Panc1 (cell line): ENCODE measurements around the gene SLC9A9. TPM values are rescaled to one million over a fixed set of nuclear protein-coding genes. Genes with fewer than 3 reads are reported as not detected.

Source experiments
- ATAC-seq: fragments of 200-7000 bp; cut with Tn5 transposase; 2 replicates; pipeline ENCODE4 v1.9.1; 2020; ENCODE audit warnings: mild to moderate bottlenecking, moderate library complexity
- BruUV-seq: library from RNA; stranded (reverse); fragments of 400-500 nt; replicated peaks from 2 replicates; lab custom pipeline; 2021; lab: Mats Ljungman, UMichigan
- CTCF ChIA-PET: fragments of 300-600 bp; sonication (Branson Sonifier 250); formaldehyde crosslinking; loops from one replicate; lab custom pipeline; 2022; ENCODE audit warnings: antibody characterized with exemption; lab: Charles Lee
- POLR2A ChIA-PET: fragments of 300-600 bp; sonication (Branson Sonifier 250); formaldehyde crosslinking; loops from one replicate; lab custom pipeline; 2022; ENCODE audit warnings: antibody characterized with exemption; lab: Charles Lee
- DNase-seq: peaks from one replicate; pipeline ENCODE4 v3.0.0-alpha.2; 2010; ENCODE audit warnings: low read depth, low spot score
- H3K27ac ChIP-seq: 2 replicates; pipeline ENCODE4 v1.5.1; 2011; ENCODE audit warnings: mild to moderate bottlenecking, low read length, inconsistent platforms
- H3K27me3 ChIP-seq: fragments of 200-500 bp; sonication (Bioruptor generic); 2 replicates; pipeline ENCODE4 v1.6.0; 2014; ENCODE audit warnings: low read length, inconsistent platforms; ENCODE audit not compliant: control insufficient read depth, insufficient read depth
- H3K36me3 ChIP-seq: fragments of 200-500 bp; sonication (Bioruptor generic); 2 replicates; pipeline ENCODE4 v1.5.1; 2014; ENCODE audit warnings: inconsistent platforms, mild to moderate bottlenecking, low read length, moderate library complexity; ENCODE audit not compliant: control insufficient read depth, insufficient read depth
- H3K4me1 ChIP-seq: 2 replicates; pipeline ENCODE4 v1.5.1; 2011; ENCODE audit warnings: inconsistent platforms, mild to moderate bottlenecking, low read length, moderate library complexity; ENCODE audit not compliant: control insufficient read depth, insufficient read depth
- H3K4me3 ChIP-seq, 2 experiments: 2 replicates each; pipeline ENCODE4 v1.5.1; 2011 to 2012; ENCODE audit warnings: low read depth in 2 of 2, low read length in 2 of 2, mild to moderate bottlenecking in 2 of 2, inconsistent platforms in 1 of 2, moderate library complexity in 1 of 2
- H3K9me3 ChIP-seq: fragments of 200-500 bp; sonication (Bioruptor generic); 2 replicates; pipeline ENCODE4 v1.5.1; 2014; ENCODE audit warnings: low read depth, mild to moderate bottlenecking, inconsistent platforms, low read length, moderate library complexity; ENCODE audit not compliant: control insufficient read depth, insufficient read depth
- POLR2AphosphoS5 ChIP-seq: IDR thresholded peaks from 2 replicates; pipeline ENCODE4 v1.6.1; 2012; ENCODE audit warnings: mild to moderate bottlenecking, low read depth, low read length, moderate library complexity
- REST ChIP-seq, 2 experiments: IDR thresholded peaks; 2 replicates each; pipeline ENCODE4 v1.6.1; 2011 to 2012; ENCODE audit warnings: low read depth in 2 of 2, control low read depth in 1 of 2, low read length in 1 of 2, mild to moderate bottlenecking in 1 of 2, moderate library complexity in 1 of 2; ENCODE audit not compliant: insufficient read depth in 1 of 2
- SIN3A ChIP-seq: IDR thresholded peaks from 2 replicates; pipeline ENCODE4 v1.6.1; 2012; ENCODE audit warnings: low read depth, mild to moderate bottlenecking, low read length, moderate library complexity, borderline replicate concordance; ENCODE audit not compliant: insufficient read depth
- TCF7L2 ChIP-seq: IDR thresholded peaks from 2 replicates; pipeline ENCODE4 v1.6.1; 2011; ENCODE audit warnings: mild to moderate bottlenecking, low read depth, low read length, inconsistent platforms
- in situ Hi-C: cut with HindIII; loops from 2 replicates; pipeline ENCODE4 v1.10.0; 2016; ENCODE audit warnings: low sequenced_read_pairs, low pct_unique_long_range_greater_than_20kb
- intact Hi-C: fragments of 100-400 bp; cut with micrococcal nuclease; formaldehyde crosslinking; loops from one replicate; pipeline ENCODE4 v1.10.0; 2022; ENCODE audit not compliant: unreplicated experiment
- total RNA-seq: library from RNA; stranded (reverse); gene quantifications from one replicate; pipeline ENCODE4 v1.2.1, GENCODE V29; 2021; ENCODE audit not compliant: unreplicated experiment
- TF ChIP-seq, protein P1 (sequence below): fragments of 450-650 bp; IDR thresholded peaks from 2 replicates; pipeline ENCODE4 v1.5.1; 2017; ENCODE audit warnings: mild to moderate bottlenecking

SLC9A9 gene
- total RNA-seq, 1 experiment from 2014 or later = not detected

- CTCF ChIA-PET = no interaction called here
Observed at GRCh38 chr3:143753006-143753405, 95.3 kb downstream of the SLC9A9 start.

GRCh38 chr3:143751643-143752178, 96.6 kb downstream of the SLC9A9 start:
- ChIA-PET CTCF (no interaction called here), POLR2A (no interaction called here)
- ATAC-seq (no peak), DNase-seq (no peak)
- in situ Hi-C loops = no loop called here
- no peaks in the 10 kb centered on the region for H3K9me3 ChIP-seq
- H3K4me1 ChIP-seq = no peaks in the 10 kb centered on the region
- H3K27ac ChIP-seq = no peak overlapping the region
- BruUV-seq = no TSS peak
- intact Hi-C loops = no loop called here
- TF ChIP-seq, protein P1, sequence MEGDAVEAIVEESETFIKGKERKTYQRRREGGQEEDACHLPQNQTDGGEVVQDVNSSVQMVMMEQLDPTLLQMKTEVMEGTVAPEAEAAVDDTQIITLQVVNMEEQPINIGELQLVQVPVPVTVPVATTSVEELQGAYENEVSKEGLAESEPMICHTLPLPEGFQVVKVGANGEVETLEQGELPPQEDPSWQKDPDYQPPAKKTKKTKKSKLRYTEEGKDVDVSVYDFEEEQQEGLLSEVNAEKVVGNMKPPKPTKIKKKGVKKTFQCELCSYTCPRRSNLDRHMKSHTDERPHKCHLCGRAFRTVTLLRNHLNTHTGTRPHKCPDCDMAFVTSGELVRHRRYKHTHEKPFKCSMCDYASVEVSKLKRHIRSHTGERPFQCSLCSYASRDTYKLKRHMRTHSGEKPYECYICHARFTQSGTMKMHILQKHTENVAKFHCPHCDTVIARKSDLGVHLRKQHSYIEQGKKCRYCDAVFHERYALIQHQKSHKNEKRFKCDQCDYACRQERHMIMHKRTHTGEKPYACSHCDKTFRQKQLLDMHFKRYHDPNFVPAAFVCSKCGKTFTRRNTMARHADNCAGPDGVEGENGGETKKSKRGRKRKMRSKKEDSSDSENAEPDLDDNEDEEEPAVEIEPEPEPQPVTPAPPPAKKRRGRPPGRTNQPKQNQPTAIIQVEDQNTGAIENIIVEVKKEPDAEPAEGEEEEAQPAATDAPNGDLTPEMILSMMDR = no peak
- TF ChIP-seq REST (IDR thresholded peaks at IDR 0.05; ENCODE audit: insufficient read depth in 1 of 2, low read depth in 2 of 2, low read length in 1 of 2) (no peak), SIN3A (no peak), POLR2AphosphoS5 (no peak), TCF7L2 (no peak)
- H3K36me3 ChIP-seq = no peaks in the 10 kb centered on the region; the same call in 1 of the 2 replicates
- no peak overlapping the region for H3K4me3 ChIP-seq
- no peaks in the 10 kb centered on the region; the same call in 1 of the 2 replicates for H3K27me3 ChIP-seq

More at GRCh38 chr3:143753006-143753405, 95.3 kb downstream of the SLC9A9 start:
- H3K9me3 ChIP-seq = no peaks in the 10 kb centered on the region
- in situ Hi-C loops (no loop called here), intact Hi-C loops (no loop called here)
- DNase-seq (no peak), ATAC-seq (no peak)
- no peak overlapping the region for H3K4me3 ChIP-seq
- POLR2A ChIA-PET = no interaction called here
- H3K4me1 ChIP-seq = no peaks in the 10 kb centered on the region
- H3K27me3 ChIP-seq = no peaks in the 10 kb centered on the region; the same call in 1 of the 2 replicates
- H3K27ac ChIP-seq = no peak overlapping the region
- TF ChIP-seq REST (IDR thresholded peaks at IDR 0.05; ENCODE audit: insufficient read depth in 1 of 2, low read depth in 2 of 2, low read length in 1 of 2) = no peak
- no TSS peak for BruUV-seq
- no peaks in the 10 kb centered on the region; the same call in 1 of the 2 replicates for H3K36me3 ChIP-seq
